GM04503 (cell line): Measurements from ENCODE around the gene NOTUM.
"Not testable (repeated sequence)": the region's sequence is repeated elsewhere in the genome, so short reads cannot be mapped to it uniquely, and the experiment has no call there.

Experiments used
- DNase-seq: peaks from one replicate; pipeline ENCODE4 v3.0.0-alpha.2; 2012; ENCODE audit warnings: low read depth

The NOTUM gene

DNA sequence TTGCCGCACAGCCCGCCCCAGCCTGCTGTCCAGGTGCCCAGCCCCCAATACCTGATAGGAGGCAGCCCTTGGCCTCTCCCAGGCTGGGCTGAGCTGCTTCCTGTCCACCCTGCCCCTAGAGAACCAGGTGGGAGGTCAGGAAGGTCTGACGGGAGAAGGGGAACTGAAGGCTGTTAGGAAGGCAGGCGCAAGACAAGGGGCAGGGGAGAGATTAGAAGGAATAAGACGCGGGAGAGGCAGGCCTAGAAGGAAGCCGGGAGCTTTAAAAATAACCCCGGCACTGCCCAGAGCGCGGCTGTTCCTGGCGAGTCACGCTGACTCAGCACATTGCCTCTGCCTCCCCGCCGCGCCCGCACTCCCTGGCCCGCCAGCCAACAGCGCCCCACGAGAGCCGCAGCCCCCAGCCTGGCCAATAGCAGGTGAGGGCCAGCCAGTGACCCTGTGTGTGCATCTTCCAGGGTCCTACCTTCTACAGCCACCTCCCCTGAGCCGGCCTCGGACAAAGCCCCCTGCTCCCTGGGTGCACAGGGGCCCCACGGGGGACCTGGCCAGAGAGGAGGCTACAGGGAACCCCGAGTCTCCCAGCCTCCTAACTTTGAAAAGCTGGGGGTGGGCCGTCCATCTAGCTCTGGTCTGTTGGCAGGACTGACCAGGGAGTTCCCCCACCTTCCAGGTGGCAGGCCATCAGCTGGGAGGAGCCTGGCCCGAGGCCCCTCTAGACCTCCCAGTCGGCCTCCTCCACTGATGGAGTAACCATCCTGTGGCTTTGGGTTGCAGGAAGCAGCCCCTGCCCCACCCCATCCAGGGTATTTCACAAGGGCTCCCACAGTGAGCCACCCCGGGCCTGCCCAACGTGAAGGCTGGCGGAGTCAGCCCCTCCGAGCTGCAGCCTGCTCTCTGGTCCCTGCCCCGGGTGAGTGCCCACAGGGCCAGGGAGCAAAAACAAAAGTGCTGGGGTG is 37.4 kb downstream of the NOTUM start:
- no peak for DNase-seq

DNA sequence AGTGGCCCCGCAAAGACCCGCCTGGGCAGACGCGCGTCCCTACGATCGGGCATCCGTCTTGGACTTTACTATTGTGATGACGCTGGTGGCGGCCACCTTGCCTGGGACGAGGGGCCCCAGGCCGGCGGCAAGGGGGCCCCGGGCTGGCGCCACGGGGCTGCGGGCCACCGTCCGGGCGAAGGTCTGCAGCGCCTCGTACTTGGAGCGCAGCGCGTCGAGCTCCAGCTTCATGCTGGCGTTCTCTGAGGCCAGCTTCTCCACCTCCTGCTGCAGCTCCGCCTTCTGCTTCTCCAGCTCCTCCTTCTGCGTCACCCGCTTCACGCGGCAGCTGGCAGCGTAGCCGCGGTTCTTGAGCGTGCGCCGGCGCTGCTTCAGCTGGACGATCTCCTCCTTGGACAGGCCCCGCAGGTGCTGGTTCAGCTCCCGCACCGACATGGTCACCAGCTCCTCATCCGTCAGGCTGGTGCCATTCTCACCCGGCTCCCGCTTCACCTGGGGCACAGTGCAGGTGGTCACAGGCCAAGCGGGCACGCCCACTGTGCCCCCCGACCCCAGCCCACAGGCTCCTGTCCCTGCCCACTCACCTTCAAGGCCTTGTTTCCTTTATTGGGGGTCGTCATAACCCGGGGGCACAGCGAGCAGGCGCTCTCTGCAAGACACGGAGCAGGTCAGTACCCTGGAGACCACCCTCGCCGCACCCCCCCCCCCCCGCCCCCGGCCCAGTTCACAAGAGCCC is 38.3 kb downstream of the NOTUM start:
- DNase-seq = no peak

- no peak for DNase-seq
Observed at GRCh38 chr17:81921996-81922565, 38.9 kb downstream of the NOTUM start.

DNA sequence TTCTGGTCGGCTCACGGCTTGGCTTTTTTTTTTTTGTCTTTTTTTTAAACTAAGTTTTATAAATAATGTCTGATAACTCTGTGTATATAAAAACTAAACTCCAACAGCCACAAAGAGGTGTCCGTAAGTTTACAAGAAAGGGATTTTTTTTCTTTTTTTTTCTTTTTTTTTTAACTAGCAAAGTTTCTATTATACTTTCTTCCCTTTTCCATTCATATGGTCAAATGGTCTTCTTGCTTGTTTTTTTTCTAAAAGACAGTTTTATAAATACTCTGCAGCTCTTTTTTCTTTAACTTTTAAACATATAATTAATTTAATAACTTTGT is 39.5 kb downstream of the NOTUM start:
- DNase-seq = no peak

DNA sequence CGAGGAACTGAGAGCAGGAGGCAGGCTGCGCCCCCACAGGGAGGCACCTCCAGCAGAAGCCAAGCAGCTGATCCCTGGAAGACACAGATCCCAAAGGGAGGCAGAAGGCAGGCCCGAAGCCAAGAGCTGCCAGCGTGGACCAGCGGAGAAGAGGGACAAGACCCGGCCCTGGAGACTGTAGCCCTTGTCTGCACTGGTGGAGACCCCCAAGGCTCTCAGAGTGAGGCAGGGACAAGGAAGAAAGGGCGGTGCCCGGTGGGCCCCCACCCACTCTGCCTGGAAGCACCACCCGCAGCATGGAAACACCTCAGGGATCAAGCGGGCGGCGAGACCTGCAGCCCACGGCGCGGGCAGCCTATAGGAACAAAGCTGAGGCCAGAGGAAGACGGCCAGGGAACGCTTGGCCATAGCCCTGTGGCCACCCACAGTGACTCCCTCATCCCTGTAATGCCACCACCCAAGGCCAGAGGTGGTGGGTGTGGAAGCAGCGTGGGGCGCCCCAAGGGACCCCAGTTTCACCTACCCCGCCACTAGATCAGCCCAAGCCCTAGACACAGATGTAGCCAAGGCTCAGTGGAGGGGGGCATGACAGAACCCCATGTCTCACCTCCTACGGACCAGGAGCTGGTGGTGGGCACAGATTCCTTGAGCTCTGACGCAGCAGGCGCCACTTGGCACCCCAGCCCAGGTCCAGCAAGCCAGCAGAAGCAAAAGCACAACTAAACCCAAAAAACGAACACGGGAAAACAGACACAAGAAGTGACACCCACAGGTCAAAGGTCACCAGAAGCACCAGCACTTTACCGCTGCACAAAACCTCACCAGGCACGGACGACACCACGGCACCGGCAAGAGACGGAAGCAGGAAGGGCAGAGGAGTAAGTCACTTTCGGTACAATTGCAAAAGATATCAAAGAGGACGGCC is 40.1 kb downstream of the NOTUM start:
- no peak for DNase-seq

- no peak for DNase-seq
Observed at GRCh38 chr17:81918832-81919545, 42.0 kb downstream of the NOTUM start.

- not testable (repeated sequence) for DNase-seq
Observed at GRCh38 chr17:81918333-81918669, 42.7 kb downstream of the NOTUM start.

GRCh38 chr17:81917565-81918332 is 43.2 kb downstream of the NOTUM start, which contains the start of gene SIRT7:
SIRT7 (minus strand) TSS chr17:81918176; CDS start chr17:81918131, 45 bp downstream.
- no peak for DNase-seq

- DNase-seq = no peak
Observed at GRCh38 chr17:81916234-81917001, 44.6 kb downstream of the NOTUM start.

DNA sequence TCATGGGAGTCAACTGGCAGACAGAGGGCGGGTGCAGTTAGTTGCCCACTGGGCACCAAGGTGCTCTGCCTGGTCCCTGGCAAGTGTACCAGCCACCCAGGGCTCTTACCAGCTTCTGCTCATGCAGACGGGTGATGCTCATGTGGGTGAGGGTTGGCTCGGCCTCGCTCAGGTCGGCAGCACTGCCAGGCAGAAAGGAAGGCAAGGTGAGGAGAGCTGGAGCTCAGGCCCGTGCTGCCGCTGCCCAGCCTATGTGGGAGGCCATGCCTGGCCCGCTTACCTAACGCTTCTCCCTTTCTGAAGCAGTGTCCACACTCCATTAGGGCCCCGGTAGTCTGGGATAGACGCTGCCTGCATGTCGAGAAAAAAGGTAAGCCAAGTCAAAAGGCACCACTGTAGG is 45.7 kb downstream of the NOTUM start:
- no peak for DNase-seq

DNA sequence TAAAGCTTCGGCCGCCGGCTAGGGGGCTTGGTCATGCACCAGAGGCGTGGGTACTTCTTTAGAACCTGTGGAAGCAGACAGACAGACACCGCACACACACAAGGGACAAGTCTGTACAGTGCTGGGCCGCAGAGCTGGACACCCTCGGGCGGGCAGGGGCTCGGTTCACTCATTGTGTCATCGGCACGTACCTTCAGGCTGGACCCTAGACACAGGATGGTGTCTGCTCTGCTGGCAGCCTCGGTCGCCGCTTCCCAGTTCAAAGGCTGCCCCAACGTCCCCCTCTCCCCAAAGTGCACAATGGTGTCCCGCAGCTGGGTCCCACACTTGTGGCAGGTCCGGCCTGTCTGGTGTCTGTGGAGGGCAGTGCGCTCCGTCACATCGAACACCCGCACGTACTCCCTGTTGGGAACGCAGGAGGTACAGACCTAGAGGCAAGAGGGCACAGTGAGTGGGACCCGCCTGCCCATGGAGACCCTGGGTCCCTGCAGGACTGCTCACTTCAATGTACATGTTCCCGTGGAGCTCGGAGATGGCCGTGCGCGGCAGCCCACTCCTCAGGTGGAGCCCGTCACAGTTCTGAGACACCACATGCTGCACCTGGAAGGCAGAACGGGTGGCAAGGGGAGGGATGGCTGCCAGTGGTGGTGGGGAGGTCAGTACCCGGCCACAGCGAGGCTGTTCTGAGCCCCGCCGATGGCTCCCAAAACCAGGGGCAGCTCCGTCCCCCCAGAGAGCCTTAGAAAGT is 46.7 kb downstream of the NOTUM start:
- DNase-seq = no peak

DNA sequence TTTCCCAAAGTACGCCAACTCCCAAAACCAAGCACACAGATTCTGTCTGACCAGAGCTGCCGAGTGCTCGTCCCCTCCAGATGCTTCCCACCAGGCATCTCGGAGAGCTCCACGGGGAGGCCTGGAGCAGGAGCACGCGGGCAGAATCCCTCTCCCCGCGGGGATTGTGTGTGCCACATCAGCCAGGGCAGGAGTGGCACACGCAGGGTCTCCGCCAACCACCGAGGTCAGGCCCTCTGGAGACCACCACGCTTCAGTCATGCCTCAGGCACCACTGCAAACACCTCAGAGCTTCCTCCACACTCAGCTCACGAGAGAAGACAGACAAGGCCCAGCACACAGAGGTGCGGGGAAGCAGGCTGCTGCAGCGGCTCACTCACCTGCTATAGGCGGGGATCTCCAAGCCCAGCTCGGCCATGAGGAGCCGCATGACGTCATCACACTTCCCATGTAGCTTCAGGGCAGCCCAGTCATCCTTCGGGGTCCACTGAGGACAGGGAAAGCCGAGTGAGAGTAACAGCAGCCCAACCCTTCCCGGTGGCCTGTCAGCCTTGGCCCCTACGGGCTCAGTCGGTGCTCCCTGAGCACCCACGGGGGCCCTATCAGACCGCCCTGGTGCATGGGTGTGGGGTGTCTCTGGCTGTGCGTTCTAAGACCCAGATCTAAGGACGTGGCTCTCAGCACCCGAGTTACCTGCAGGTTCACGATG is 47.4 kb downstream of the NOTUM start:
- no peak for DNase-seq

GRCh38 chr17:81912441-81913309 is 48.3 kb downstream of the NOTUM start:
- DNase-seq = no peak

DNA sequence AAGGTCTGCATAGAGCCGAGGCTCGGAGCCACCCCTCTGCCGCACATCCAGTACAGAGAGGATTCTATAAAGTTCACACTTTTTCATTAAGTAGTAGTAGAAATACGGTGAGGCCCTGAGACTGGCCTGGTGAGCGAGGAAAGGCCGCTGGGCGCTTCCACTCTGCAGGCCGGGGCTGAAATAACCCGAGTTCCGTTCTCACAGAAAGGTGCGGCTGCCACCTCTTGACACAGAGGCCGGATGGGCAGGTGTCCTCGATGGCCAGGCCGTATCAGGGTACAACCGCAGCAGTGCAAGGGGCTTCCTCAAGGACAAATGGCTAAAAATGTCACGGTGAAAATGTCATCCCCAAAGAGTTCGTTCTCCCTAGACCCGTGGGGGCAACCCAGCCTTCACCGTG is 49.0 kb downstream of the NOTUM start:
- DNase-seq = no peak

DNA sequence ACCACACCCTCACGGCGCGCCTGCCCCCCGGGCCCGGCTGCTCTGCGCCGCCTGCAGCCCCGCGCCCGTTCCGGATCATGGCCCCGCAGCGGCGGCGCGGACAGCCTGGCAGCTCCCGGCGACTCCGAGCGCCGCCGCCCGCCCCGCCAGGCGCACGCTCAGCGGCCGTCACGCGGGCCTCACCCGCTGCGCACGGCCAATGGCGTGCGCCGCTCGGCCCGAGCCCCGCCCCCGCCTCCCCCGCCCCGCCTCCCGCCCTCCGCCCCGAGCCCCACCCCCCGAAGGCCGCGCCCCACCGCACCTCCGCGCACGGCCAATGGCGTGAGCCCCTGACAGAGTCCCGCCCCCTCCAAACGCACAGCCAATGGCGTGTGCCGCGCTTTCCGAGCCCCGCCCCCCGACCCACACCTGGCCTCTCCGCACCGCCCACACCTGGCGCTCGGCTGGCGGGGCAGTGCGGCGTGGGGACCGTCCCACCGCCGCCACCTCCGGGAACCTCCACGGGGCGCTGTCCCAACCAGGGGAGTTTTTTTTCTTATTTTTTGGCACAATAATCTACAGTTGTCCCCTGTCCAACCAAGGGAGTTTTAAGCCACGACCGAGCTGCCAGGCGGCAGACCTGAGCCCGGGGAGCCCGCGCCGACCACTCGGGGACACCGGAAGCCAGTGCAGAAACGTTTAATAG is 49.6 kb downstream of the NOTUM start, which contains the start of gene PCYT2:
TSS of gene PCYT2 (minus strand) at position 123 of the 685 bp plus-strand sequence. CDS start at position 79, 44 bp downstream.
- no peak for DNase-seq

GRCh38 chr17:81910840-81911276 is 50.1 kb downstream of the NOTUM start:
- no peak for DNase-seq
